BJ (cell line): Measurements from ENCODE around the gene SLC66A2. TPM values are rescaled to one million over a fixed set of nuclear protein-coding genes. Genes with fewer than 3 reads are reported as not detected.

ENCODE experiments used
- CTCF ChIA-PET: fragments of 350-600 bp; formaldehyde crosslinking; extraction: SDS; loops from one replicate; lab custom pipeline; 2021; ENCODE audit warnings: antibody characterized with exemption, inconsistent platforms; lab: Yijun Ruan, JAX
- POLR2A ChIA-PET: fragments of 300-600 bp; sonication (Branson Sonifier 250); formaldehyde crosslinking; extraction: SDS; loops from one replicate; lab custom pipeline; 2021; ENCODE audit warnings: antibody characterized with exemption; lab: Charles Lee
- DNase-seq: peaks from one replicate; pipeline ENCODE4 v3.0.0-alpha.2; 2011; ENCODE audit warnings: low read depth
- H3K27me3 ChIP-seq: 2 replicates; pipeline ENCODE4 v1.6.0; 2011; ENCODE audit warnings: low read length; ENCODE audit not compliant: control insufficient read depth, insufficient read depth
- H3K36me3 ChIP-seq: 2 replicates; pipeline ENCODE4 v1.5.1; 2011; ENCODE audit warnings: low read length; ENCODE audit not compliant: control insufficient read depth, insufficient read depth
- H3K4me3 ChIP-seq: 2 replicates; pipeline ENCODE4 v1.5.1; 2011; ENCODE audit warnings: low read depth, mild to moderate bottlenecking, control low read depth, low read length
- polyA plus RNA-seq: library from polyadenylated mRNA; depleted of rRNA; stranded (reverse); fragments of >200 nt; gene quantifications from 2 replicates; pipeline ENCODE4 v1.2.3, GENCODE V29; 2011
- TF ChIP-seq, protein P1 (sequence below): IDR thresholded peaks from 2 replicates; pipeline ENCODE4 v1.5.1; 2011; ENCODE audit warnings: low read depth, mild to moderate bottlenecking, control low read depth, inconsistent platforms, low read length, moderate library complexity; ENCODE audit not compliant: insufficient read depth

SLC66A2 gene
- polyA plus RNA-seq, 1 experiment: 26.4 TPM

DNA sequence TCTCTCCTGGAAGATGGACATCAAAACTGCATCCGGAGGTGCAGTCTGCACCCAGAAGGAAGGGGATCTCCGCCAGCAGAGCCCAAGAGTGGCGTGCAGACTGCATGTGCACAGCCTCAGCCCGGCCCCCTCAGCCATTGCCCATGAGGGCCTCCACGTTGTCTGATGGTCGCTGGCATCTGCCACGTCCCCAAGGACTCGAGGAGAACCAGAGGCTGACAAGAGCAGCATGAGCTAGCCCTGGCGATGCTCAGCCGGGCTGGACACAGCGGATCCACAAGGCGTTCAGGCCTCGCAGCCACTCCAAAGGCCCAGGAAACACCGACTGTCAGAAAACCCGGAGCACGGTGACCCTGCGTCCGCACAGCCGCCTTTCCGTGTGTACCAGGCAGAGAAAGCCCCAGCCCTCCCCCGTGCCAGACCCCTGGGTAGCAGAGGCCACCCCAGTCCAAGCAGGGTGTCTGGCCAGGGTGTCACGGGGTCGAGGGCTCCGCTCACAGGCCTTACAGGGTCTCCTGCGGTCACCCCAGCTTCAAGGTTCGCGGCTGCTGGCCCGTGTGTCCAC lies 48.3 kb downstream of the SLC66A2 start:
- Histone ChIP-seq H3K27me3 (no peaks in the 10 kb centered on the region), H3K36me3 (peaks cover 2% of the 10 kb centered on the region), H3K4me3 (no peak overlapping the region)
- CTCF ChIA-PET: no interaction called here
- TF ChIP-seq, protein P1, sequence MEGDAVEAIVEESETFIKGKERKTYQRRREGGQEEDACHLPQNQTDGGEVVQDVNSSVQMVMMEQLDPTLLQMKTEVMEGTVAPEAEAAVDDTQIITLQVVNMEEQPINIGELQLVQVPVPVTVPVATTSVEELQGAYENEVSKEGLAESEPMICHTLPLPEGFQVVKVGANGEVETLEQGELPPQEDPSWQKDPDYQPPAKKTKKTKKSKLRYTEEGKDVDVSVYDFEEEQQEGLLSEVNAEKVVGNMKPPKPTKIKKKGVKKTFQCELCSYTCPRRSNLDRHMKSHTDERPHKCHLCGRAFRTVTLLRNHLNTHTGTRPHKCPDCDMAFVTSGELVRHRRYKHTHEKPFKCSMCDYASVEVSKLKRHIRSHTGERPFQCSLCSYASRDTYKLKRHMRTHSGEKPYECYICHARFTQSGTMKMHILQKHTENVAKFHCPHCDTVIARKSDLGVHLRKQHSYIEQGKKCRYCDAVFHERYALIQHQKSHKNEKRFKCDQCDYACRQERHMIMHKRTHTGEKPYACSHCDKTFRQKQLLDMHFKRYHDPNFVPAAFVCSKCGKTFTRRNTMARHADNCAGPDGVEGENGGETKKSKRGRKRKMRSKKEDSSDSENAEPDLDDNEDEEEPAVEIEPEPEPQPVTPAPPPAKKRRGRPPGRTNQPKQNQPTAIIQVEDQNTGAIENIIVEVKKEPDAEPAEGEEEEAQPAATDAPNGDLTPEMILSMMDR: no peak
- POLR2A ChIA-PET: no interaction called here
- DNase-seq: no peak

DNA sequence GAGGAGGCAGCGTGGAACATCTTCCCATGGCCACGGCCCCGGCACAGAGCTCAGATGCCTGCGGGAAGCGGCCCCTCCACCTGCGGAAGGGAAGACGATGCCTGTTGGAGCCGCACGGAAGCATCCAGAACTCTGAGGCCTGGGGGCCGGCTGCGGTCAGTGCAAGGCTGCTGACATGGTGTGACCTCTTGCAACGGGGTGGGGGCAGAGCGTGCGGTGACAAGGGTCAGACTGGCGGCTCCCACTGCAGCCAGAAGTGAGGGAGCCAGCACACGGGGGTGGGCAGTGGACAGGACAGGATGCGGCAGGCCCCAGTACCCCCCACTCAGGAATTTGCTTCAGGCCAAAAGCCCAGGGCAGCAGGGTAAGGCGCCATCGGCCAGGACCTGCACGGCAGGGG lies 48.8 kb downstream of the SLC66A2 start:
- no peaks in the 10 kb centered on the region for H3K27me3 ChIP-seq
- TF ChIP-seq, protein P1: no peak
- no peak overlapping the region for H3K4me3 ChIP-seq
- ChIA-PET POLR2A (no interaction called here), CTCF (no interaction called here)
- DNase-seq: no peak
- peaks cover 2% of the 10 kb centered on the region for H3K36me3 ChIP-seq

DNA sequence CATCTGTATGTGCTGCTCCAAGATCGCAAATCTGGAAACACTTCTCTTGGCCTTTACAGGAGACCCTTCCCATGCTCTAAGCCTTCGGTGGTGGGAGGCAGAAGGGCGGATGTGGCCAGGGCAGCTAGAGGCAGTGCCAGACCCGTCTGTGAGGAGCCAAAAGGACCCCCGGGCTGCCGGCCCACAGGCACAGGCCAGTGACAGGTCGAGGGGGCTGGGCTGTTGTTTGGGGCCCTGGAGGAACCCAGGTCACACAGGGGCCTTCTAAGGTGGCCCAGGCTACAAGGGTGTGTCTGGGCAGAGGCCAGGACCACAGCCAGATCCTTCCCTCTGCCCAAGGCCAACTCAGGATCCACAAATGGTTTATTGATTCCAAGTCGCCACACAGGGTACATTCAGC lies 49.4 kb downstream of the SLC66A2 start:
- Histone ChIP-seq H3K4me3 (no peak overlapping the region), H3K36me3 (peaks cover 2% of the 10 kb centered on the region), H3K27me3 (no peaks in the 10 kb centered on the region)
- TF ChIP-seq, protein P1: no peak
- ChIA-PET CTCF (no interaction called here), POLR2A (no interaction called here)
- no peak for DNase-seq

DNA sequence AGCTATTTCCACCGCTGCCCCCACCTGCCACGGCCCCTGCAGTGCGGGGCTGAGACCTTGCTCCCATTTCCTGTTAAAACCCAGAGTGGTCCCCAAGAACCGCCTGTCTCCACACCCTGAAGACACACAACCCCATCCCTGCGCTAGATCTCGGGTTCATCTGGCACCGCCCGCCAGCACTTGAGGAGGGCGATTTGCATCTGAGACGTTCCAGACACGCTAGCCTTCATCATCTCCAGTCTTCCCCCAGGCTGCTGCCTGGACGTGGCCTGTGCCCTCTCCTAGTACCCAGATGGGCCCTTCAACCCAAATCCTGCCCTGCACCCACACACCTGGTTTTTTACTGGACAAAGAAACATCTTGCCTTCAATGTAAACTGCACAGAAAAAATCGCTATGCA lies 49.8 kb downstream of the SLC66A2 start:
- Histone ChIP-seq H3K4me3 (no peak overlapping the region), H3K36me3 (peaks cover 2% of the 10 kb centered on the region), H3K27me3 (no peaks in the 10 kb centered on the region)
- no peak for DNase-seq
- POLR2A ChIA-PET: no interaction called here
- CTCF ChIA-PET: no interaction called here
- TF ChIP-seq, protein P1: no peak

DNA sequence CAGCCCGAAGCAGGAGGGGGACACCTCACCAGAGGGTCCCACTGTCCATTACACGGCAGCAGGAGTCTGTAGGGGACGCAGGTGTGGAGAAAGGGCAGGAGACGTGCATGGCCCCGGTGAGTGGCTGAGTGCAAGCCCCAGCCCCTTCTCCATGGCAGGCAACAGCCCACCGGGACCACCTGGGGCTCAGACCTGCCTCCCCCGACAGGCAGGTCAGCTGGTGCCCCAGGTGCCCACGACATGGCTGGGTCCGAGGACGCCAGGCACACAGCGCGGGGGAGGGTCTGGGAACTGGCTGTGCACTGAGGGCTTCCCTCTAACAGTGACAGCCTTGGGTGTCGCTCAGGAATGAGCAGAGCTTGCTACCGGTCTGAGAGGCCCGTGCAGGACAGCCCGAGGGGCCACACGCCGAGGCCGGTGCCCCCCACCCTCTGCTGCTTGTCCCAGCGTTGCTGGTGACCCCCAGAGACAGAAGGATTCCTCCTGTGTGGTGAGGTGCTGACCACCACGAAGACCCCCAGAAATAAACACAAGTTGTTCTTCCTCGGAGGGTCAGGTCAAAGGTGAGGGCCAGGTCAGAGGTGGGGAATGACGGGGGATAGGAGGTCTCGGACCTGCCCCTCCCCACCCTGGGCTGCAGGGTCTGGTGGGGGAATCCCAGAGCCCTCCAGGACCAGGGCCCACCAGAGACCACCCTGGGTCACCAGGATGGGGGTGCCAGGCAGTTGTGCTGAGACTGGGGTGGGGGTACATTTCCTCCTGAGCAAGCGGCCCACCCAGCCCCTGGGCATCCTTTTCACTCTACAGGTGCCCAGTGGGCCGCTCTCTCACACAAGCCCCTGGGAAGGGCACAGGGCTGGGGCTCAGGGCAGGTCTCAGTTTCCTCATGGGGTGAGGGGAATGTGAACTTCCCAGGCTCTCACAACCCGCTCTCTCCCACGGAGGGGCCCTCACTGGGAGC lies 50.6 kb downstream of the SLC66A2 start:
- ChIA-PET POLR2A (no interaction called here), CTCF (no interaction called here)
- DNase-seq: no peak
- Histone ChIP-seq H3K27me3 (no peaks in the 10 kb centered on the region), H3K36me3 (peaks cover 2% of the 10 kb centered on the region), H3K4me3 (no peak overlapping the region)
- TF ChIP-seq, protein P1: no peak
